HEK293 (cell line): ENCODE results near the gene XYLT2.

Experiments used
- BCL6B ChIP-seq: fragments of 450-650 bp; formaldehyde crosslinking; IDR thresholded peaks from 2 replicates; pipeline ENCODE4 v1.5.1; 2017; ENCODE audit warnings: missing biosample characterization, missing genetic modification characterization
- IKZF3 ChIP-seq: fragments of 450-650 bp; IDR thresholded peaks from 2 replicates; pipeline ENCODE4 v1.5.0; 2018; ENCODE audit warnings: missing biosample characterization, mild to moderate bottlenecking, missing genetic modification characterization, moderate library complexity
- KLF7 ChIP-seq: fragments of 450-650 bp; formaldehyde crosslinking; IDR thresholded peaks from 2 replicates; pipeline ENCODE4 v1.5.1; 2016; ENCODE audit warnings: missing biosample characterization, missing genetic modification characterization, borderline replicate concordance
- KLF9 ChIP-seq: fragments of 450-650 bp; formaldehyde crosslinking; IDR thresholded peaks from 2 replicates; pipeline ENCODE4 v1.5.1; 2016; ENCODE audit warnings: missing biosample characterization, missing genetic modification characterization, low read depth
- PBX3 ChIP-seq: sonication (generic); formaldehyde crosslinking; IDR thresholded peaks from 2 replicates; pipeline ENCODE4 v1.8.1; 2022; ENCODE audit warnings: mild to moderate bottlenecking, moderate library complexity, missing genetic modification reagents
- ZBTB1 ChIP-seq: fragments of 450-650 bp; formaldehyde crosslinking; IDR thresholded peaks from 2 replicates; pipeline ENCODE4 v1.5.1; 2016; ENCODE audit warnings: missing biosample characterization, missing genetic modification characterization
- ZBTB10 ChIP-seq: fragments of 450-650 bp; formaldehyde crosslinking; IDR thresholded peaks from 2 replicates; pipeline ENCODE4 v1.5.1; 2016; ENCODE audit warnings: missing biosample characterization, missing genetic modification characterization
- ZBTB17 ChIP-seq: fragments of 450-650 bp; formaldehyde crosslinking; IDR thresholded peaks from 2 replicates; pipeline ENCODE4 v1.5.1; 2016; ENCODE audit warnings: missing biosample characterization, missing genetic modification characterization
- ZBTB26 ChIP-seq: fragments of 450-650 bp; formaldehyde crosslinking; optimal IDR thresholded peaks from 2 replicates; pipeline ENCODE3; 2016; ENCODE audit warnings: missing biosample characterization, mild to moderate bottlenecking, missing genetic modification characterization
- ZBTB8A ChIP-seq: fragments of 450-650 bp; formaldehyde crosslinking; IDR thresholded peaks from 2 replicates; pipeline ENCODE4 v1.5.1; 2016; ENCODE audit warnings: missing biosample characterization, missing genetic modification characterization
- ZNF146 ChIP-seq: fragments of 450-650 bp; formaldehyde crosslinking; IDR thresholded peaks from 2 replicates; pipeline ENCODE4 v1.5.1; 2016; ENCODE audit warnings: missing biosample characterization, missing genetic modification characterization
- ZNF148 ChIP-seq: fragments of 450-650 bp; formaldehyde crosslinking; IDR thresholded peaks from 2 replicates; pipeline ENCODE4 v1.5.0; 2017; ENCODE audit warnings: missing biosample characterization, missing genetic modification characterization, borderline replicate concordance
- ZNF2 ChIP-seq: fragments of 450-650 bp; formaldehyde crosslinking; IDR thresholded peaks from 2 replicates; pipeline ENCODE4 v1.5.1; 2016; ENCODE audit warnings: missing biosample characterization, missing genetic modification characterization
- ZNF274 ChIP-seq, 2 experiments: fragments of 200-500 bp in 1 of 2; fragments of 450-650 bp in 1 of 2; sonication (Bioruptor generic) in 1 of 2; formaldehyde crosslinking in 1 of 2; IDR thresholded peaks; 2 replicates each; pipeline versions ENCODE4 v1.5.1 to v1.6.1; 2014 to 2016; ENCODE audit warnings: borderline replicate concordance in 1 of 2, inconsistent platforms in 1 of 2, low read length in 1 of 2, missing biosample characterization in 1 of 2, missing genetic modification characterization in 1 of 2
- ZNF341 ChIP-seq: fragments of 450-650 bp; formaldehyde crosslinking; IDR thresholded peaks from 2 replicates; pipeline ENCODE4; 2016; ENCODE audit warnings: low read depth, missing biosample characterization, missing genetic modification characterization
- ZNF398 ChIP-seq: fragments of 450-650 bp; formaldehyde crosslinking; IDR thresholded peaks from 2 replicates; pipeline ENCODE4 v1.5.1; 2017; ENCODE audit warnings: missing biosample characterization, missing genetic modification characterization
- ZNF514 ChIP-seq: fragments of 450-650 bp; formaldehyde crosslinking; IDR thresholded peaks from 2 replicates; pipeline ENCODE4 v1.5.1; 2016; ENCODE audit warnings: missing biosample characterization, missing genetic modification characterization
- ZNF561 ChIP-seq: fragments of 450-650 bp; IDR thresholded peaks from 2 replicates; pipeline ENCODE4 v1.5.1; 2018; ENCODE audit warnings: missing biosample characterization, missing genetic modification characterization, borderline replicate concordance
- ZNF596 ChIP-seq: fragments of 450-650 bp; IDR thresholded peaks from 2 replicates; pipeline ENCODE4 v1.5.0; 2018; ENCODE audit warnings: missing biosample characterization, mild to moderate bottlenecking, missing genetic modification characterization, moderate library complexity
- ZNF610 ChIP-seq: fragments of 450-650 bp; formaldehyde crosslinking; IDR thresholded peaks from 2 replicates; pipeline ENCODE4 v1.5.1; 2016; ENCODE audit warnings: missing biosample characterization, missing genetic modification characterization, borderline replicate concordance
- ZNF692 ChIP-seq: fragments of 450-650 bp; formaldehyde crosslinking; IDR thresholded peaks from 2 replicates; pipeline ENCODE4 v1.5.1; 2016; ENCODE audit warnings: missing biosample characterization, missing genetic modification characterization
- ZNF76 ChIP-seq: fragments of 450-650 bp; formaldehyde crosslinking; IDR thresholded peaks from 2 replicates; pipeline ENCODE4; 2016; ENCODE audit warnings: low read depth, missing biosample characterization, missing genetic modification characterization, borderline replicate concordance
- ZSCAN5A ChIP-seq: fragments of 450-650 bp; formaldehyde crosslinking; IDR thresholded peaks from 2 replicates; pipeline ENCODE4 v1.5.1; 2016; ENCODE audit warnings: missing biosample characterization, missing genetic modification characterization

The XYLT2 gene

GRCh38 chr17:50346313-50347116 is 589 bp downstream of the XYLT2 start (continued):
- TF ChIP-seq ZNF596 (tag by site-specific recombination) = no peak
- no peak for TF ChIP-seq KLF7 (tag by site-specific recombination)
- TF ChIP-seq BCL6B (tag by site-specific recombination) = no peak
- no peak; the same call in 1 of the 2 replicates for TF ChIP-seq ZNF341 (tag by site-specific recombination)
- TF ChIP-seq ZNF398 (tag by site-specific recombination) = no peak
- no peak for TF ChIP-seq ZBTB1 (tag by site-specific recombination)
- peak; percentile 36; the same call in 1 of the 2 replicates for TF ChIP-seq ZNF76
- TF ChIP-seq ZNF610 (tag by site-specific recombination) = 0 out of 2 replicates have a peak, but pooled peaks have one; percentile 12
- TF ChIP-seq ZBTB17 = peak; percentile 41; the same call in 1 of the 2 replicates
- peak; percentile 76 for TF ChIP-seq ZBTB26 (tag by site-specific recombination)
- no peak for TF ChIP-seq ZNF146 (tag by site-specific recombination)
- no peak for TF ChIP-seq ZNF148
- TF ChIP-seq ZNF692 = no peak
- no peak for TF ChIP-seq ZNF561 (tag by site-specific recombination)
- TF ChIP-seq ZBTB8A (tag by site-specific recombination) = peak; percentile 34; the same call in 1 of the 2 replicates
- TF ChIP-seq PBX3 (CRISPR knock-in tag) = no peak; the same call in 1 of the 2 replicates
- TF ChIP-seq ZSCAN5A (tag by site-specific recombination) = no peak
- peak; percentile 69; the same call in 1 of the 2 replicates for TF ChIP-seq ZBTB10
- no peak for TF ChIP-seq ZNF514 (tag by site-specific recombination)
- TF ChIP-seq IKZF3 (tag by site-specific recombination) = peak; percentile 39; the same call in 1 of the 2 replicates
- no peak for TF ChIP-seq ZNF2 (tag by site-specific recombination)
- no peak for TF ChIP-seq ZNF274 (IDR thresholded peaks at IDR 0.05; ENCODE audit: low read length)
- TF ChIP-seq ZNF274 (tag by site-specific recombination; IDR thresholded peaks at IDR 0.05; ENCODE audit: borderline replicate concordance) = no peak
- peak; percentile 69 for TF ChIP-seq KLF9 (tag by site-specific recombination)
